Common myeloid progenitor, CD34-positive (primary cell): ENCODE measurements around the gene LENG9.
A peak's percentile ranks its signal among the peaks of the same experiment; 100 is the strongest.

Source experiments
- CTCF ChIA-PET: fragments of 350-600 bp; sonication (Branson Sonifier 250); formaldehyde crosslinking; loops from one replicate; lab custom pipeline; 2021; ENCODE audit warnings: antibody characterized with exemption; lab: Charles Lee
- POLR2A ChIA-PET: fragments of 350-600 bp; sonication (Branson Sonifier 250); formaldehyde crosslinking; loops from one replicate; lab custom pipeline; 2021; ENCODE audit warnings: antibody characterized with exemption; lab: Charles Lee
- DNase-seq, 3 donors: peaks; one replicate each; pipeline versions ENCODE4 v3.0.0 to v3.0.0-alpha.2; 2013
- H3K27ac ChIP-seq, 2 experiments: 1 replicate in 1 of 2; 2 replicates in 1 of 2; pipeline ENCODE4 v1.7.0; 2013; ENCODE audit warnings: inconsistent platforms in 2 of 2, low read length in 2 of 2, mild to moderate bottlenecking in 2 of 2, low read depth in 1 of 2, moderate library complexity in 1 of 2; ENCODE audit not compliant: severe bottlenecking in 2 of 2, insufficient read depth in 1 of 2, poor library complexity in 1 of 2
- H3K27me3 ChIP-seq, 5 experiments: replicated peaks in 2 of 5; 1 replicate in 3 of 5; 2 replicates in 2 of 5; pipeline versions ENCODE4 v1.6.1 to v1.7.0; 2013; ENCODE audit warnings: low read length in 4 of 5, mild to moderate bottlenecking in 2 of 5, moderate library complexity in 2 of 5, inconsistent platforms in 1 of 5; ENCODE audit not compliant: insufficient read depth in 5 of 5, control insufficient read depth in 4 of 5
- H3K36me3 ChIP-seq, 4 experiments: 1 replicate in 2 of 4; 2 replicates in 2 of 4; pipeline versions ENCODE4 v1.6.1 to v1.7.0; 2013; ENCODE audit warnings: low read length in 3 of 4, control low read depth in 1 of 4, mild to moderate bottlenecking in 1 of 4; ENCODE audit not compliant: control insufficient read depth in 4 of 4, insufficient read depth in 4 of 4
- H3K4me1 ChIP-seq, 4 experiments: 1 replicate in 3 of 4; 2 replicates in 1 of 4; pipeline versions ENCODE4 v1.6.1 to v1.7.1; 2013; ENCODE audit warnings: low read length in 3 of 4, mild to moderate bottlenecking in 3 of 4, control low read depth in 1 of 4, inconsistent platforms in 1 of 4, moderate library complexity in 1 of 4; ENCODE audit not compliant: control insufficient read depth in 4 of 4, insufficient read depth in 4 of 4; ENCODE audit errors: control extremely low read depth in 1 of 4
- H3K4me3 ChIP-seq, 7 experiments: 1 replicate in 4 of 7; 2 replicates in 3 of 7; pipeline versions ENCODE4 v1.5.1 to v1.7.0; 2013; ENCODE audit warnings: mild to moderate bottlenecking in 7 of 7, low read length in 6 of 7, moderate library complexity in 6 of 7, inconsistent platforms in 2 of 7, low read depth in 2 of 7, control low read depth in 1 of 7; ENCODE audit not compliant: insufficient read depth in 4 of 7, control insufficient read depth in 1 of 7; ENCODE audit errors: extremely low read depth in 1 of 7
- H3K9me3 ChIP-seq, 5 experiments: 1 replicate in 4 of 5; 2 replicates in 1 of 5; pipeline versions ENCODE4 v1.6.1 to v1.7.1; 2013; ENCODE audit warnings: low read length in 4 of 5, mild to moderate bottlenecking in 2 of 5, inconsistent platforms in 1 of 5, low read depth in 1 of 5, moderate library complexity in 1 of 5; ENCODE audit not compliant: control insufficient read depth in 4 of 5, insufficient read depth in 2 of 5; ENCODE audit errors: control extremely low read depth in 1 of 5
- WGBS: methylation state at CpG from one replicate; pipeline ENCODE4 v1.1.5; 2013; ENCODE audit not compliant: insufficient coverage; 5-methylcytosine and 5-hydroxymethylcytosine counted together

LENG9 gene

GRCh38 chr19:54418030-54418929 is 45.3 kb downstream of the LENG9 start:
- peaks cover 0 to 43% (median 12%) of the 10 kb centered on the region in 5 experiments for H3K27me3 ChIP-seq
- peak overlapping the region in 4 of 7 experiments; percentile 13 to 52 (median 36) for H3K4me3 ChIP-seq
- POLR2A ChIA-PET: interaction anchor here (0.5 kb wide), 1 partner anchor 829 kb away, joined by 3 read pairs; no protein-coding TSS in a partner anchor

GRCh38 chr19:54416695-54417491 is 46.7 kb downstream of the LENG9 start:
- H3K36me3 ChIP-seq: no peaks in the 10 kb centered on the region
- no peak overlapping the region for H3K27ac ChIP-seq
- POLR2A ChIA-PET: no interaction called here
- peaks cover 0 to 43% (median 14%) of the 10 kb centered on the region in 5 experiments for H3K27me3 ChIP-seq
- H3K9me3 ChIP-seq: no peaks in the 10 kb centered on the region
- peak in 1 of 3 donors; percentile 20 for DNase-seq
- peaks cover 0 to 44% (median 35%) of the 10 kb centered on the region in 4 experiments for H3K4me1 ChIP-seq
- H3K4me3 ChIP-seq: no peak overlapping the region
- CTCF ChIA-PET: interaction anchor here (0.8 to 1.8 kb wide), 10 partner anchors 7 to 151 kb away, joined by 3 to 11 read pairs (median 4); partner anchors contain the start of gene LENG8
- 55% methylated on average over 33 of the region's 44 CpGs for WGBS

More at GRCh38 chr19:54418030-54418929, 45.3 kb downstream of the LENG9 start:
- Histone ChIP-seq H3K27ac (no peak overlapping the region), H3K9me3 (no peaks in the 10 kb centered on the region), H3K4me1 (peaks cover 0 to 44% (median 35%) of the 10 kb centered on the region in 4 experiments), H3K36me3 (no peaks in the 10 kb centered on the region)
- CTCF ChIA-PET: interaction anchor here (1.3 to 1.6 kb wide), 3 partner anchors 12 to 27 kb away, joined by 3 to 7 read pairs (median 5); no protein-coding TSS in a partner anchor
- peak; percentile 63 to 88 (median 86) for DNase-seq
- WGBS: 21% methylated on average over 15 of the region's 25 CpGs

GRCh38 chr19:54415901-54416673 is 47.5 kb downstream of the LENG9 start:
- POLR2A ChIA-PET: no interaction called here
- WGBS: 5% methylated on average over 25 of the region's 28 CpGs

GRCh38 chr19:54415208-54415900 is 48.2 kb downstream of the LENG9 start, which contains the start of gene TTYH1:
Gene TTYH1, plus strand, starts transcription at chr19:54415464. Its CDS starts 89 bp downstream, at chr19:54415553.
- peak in 2 of 3 donors; percentile 44 to 48 for DNase-seq
- 0% methylated on average over 20 of the region's 68 CpGs for WGBS
- Histone ChIP-seq H3K36me3 (no peaks in the 10 kb centered on the region), H3K27ac (no peak within 1 kb of the TSS), H3K4me1 (peaks cover 0 to 44% (median 34%) of the 10 kb centered on the region in 4 experiments), H3K9me3 (no peaks in the 10 kb centered on the region), H3K4me3 (peak within 1 kb of the TSS in 5 of 7 experiments; percentile 26 to 63 (median 37)), H3K27me3 (peaks cover 0 to 46% (median 14%) of the 10 kb centered on the region in 5 experiments)
- ChIA-PET CTCF (interaction anchor here (0.6 to 1.8 kb wide), 13 partner anchors 8 to 149 kb away, joined by 3 to 11 read pairs (median 4); partner anchors contain the start of gene LENG8), POLR2A (no interaction called here)

More at GRCh38 chr19:54415901-54416673, 47.5 kb downstream of the LENG9 start:
- no peaks in the 10 kb centered on the region for H3K9me3 ChIP-seq
- H3K36me3 ChIP-seq: no peaks in the 10 kb centered on the region
- CTCF ChIA-PET: interaction anchor here (0.8 to 1.8 kb wide), 15 partner anchors 8 to 150 kb away, joined by 3 to 11 read pairs (median 4); partner anchors contain the start of gene LENG8
- peaks cover 0 to 43% (median 14%) of the 10 kb centered on the region in 5 experiments for H3K27me3 ChIP-seq
- DNase-seq: no peak
- peaks cover 0 to 44% (median 35%) of the 10 kb centered on the region in 4 experiments for H3K4me1 ChIP-seq
- H3K4me3 ChIP-seq: peak overlapping the region in 3 of 7 experiments; percentile 33 to 63 (median 38)
- H3K27ac ChIP-seq: no peak overlapping the region

- Histone ChIP-seq H3K27me3 (peaks cover 0 to 36% (median 14%) of the 10 kb centered on the region in 5 experiments), H3K4me3 (no peak overlapping the region), H3K36me3 (no peaks in the 10 kb centered on the region), H3K4me1 (peaks cover 0 to 44% (median 34%) of the 10 kb centered on the region in 4 experiments), H3K9me3 (no peaks in the 10 kb centered on the region), H3K27ac (no peak overlapping the region)
- DNase-seq: no peak
- POLR2A ChIA-PET: no interaction called here
- 100% methylated on average over 1 of the region's 4 CpGs for WGBS
- CTCF ChIA-PET: no interaction called here
Observed at GRCh38 chr19:54414156-54414555, 49.4 kb downstream of the LENG9 start.
